HG03175 (cell line): ENCODE data around the gene PPEF1.

Source experiments
- ATAC-seq: cut with Tn5 transposase; IDR thresholded peaks from one replicate; pipeline ENCODE4 v1.9.1; 2021; ENCODE audit warnings: mild to moderate bottlenecking, moderate library complexity; ENCODE audit not compliant: unreplicated experiment

PPEF1 gene

GRCh38 chrX:18875256-18875878 lies 167.9 kb downstream of the PPEF1 start:
- ATAC-seq, result no peak

GRCh38 chrX:18877469-18877868 lies 170.0 kb downstream of the PPEF1 start:
- no peak for ATAC-seq
